GM12891 (cell line): Measurements from ENCODE around the gene OTOGL. TPM values are rescaled to one million over a fixed set of nuclear protein-coding genes. Genes with fewer than 3 reads are reported as not detected.

Experiments
- DNase-seq: peaks from one replicate; pipeline ENCODE4 v3.0.0; 2011; ENCODE audit warnings: low spot score; ENCODE audit not compliant: insufficient read length
- FAIRE-seq: peaks from 2 replicates; lab custom pipeline; 2011; peaks lifted over from hg19 to GRCh38; lab: Jason Lieb, UNC
- PAX5 ChIP-seq: IDR thresholded peaks from 2 replicates; pipeline ENCODE4 v1.6.1; 2011; ENCODE audit warnings: low read length, moderate library complexity, mild to moderate bottlenecking; ENCODE audit not compliant: insufficient read depth, severe bottlenecking
- POLR2A ChIP-seq: IDR thresholded peaks from 2 replicates; pipeline ENCODE4 v1.6.1; 2011; ENCODE audit warnings: low read depth, low read length, control low read depth
- POLR2AphosphoS5 ChIP-seq: IDR thresholded peaks from 2 replicates; pipeline ENCODE4 v1.6.1; 2011; ENCODE audit warnings: low read depth, low read length, control low read depth
- POU2F2 ChIP-seq: IDR thresholded peaks from 2 replicates; pipeline ENCODE4 v1.6.1; 2011; ENCODE audit warnings: low read depth, mild to moderate bottlenecking, control low read depth, low read length, moderate library complexity
- SPI1 ChIP-seq: IDR thresholded peaks from 2 replicates; pipeline ENCODE4 v1.6.1; 2011; ENCODE audit warnings: low read depth, low read length, control low read depth
- TAF1 ChIP-seq: IDR thresholded peaks from 2 replicates; pipeline ENCODE4 v1.6.1; 2011; ENCODE audit warnings: low read depth, low read length, control low read depth
- polyA plus RNA-seq: library from polyadenylated mRNA; unstranded; fragments of >200 nt; gene quantifications from one replicate; pipeline ENCODE4 v1.2.1, GENCODE V29; 2012; ENCODE audit warnings: low read depth, missing spikeins, inconsistent platforms; ENCODE audit not compliant: missing spikeins

The OTOGL gene
- polyA plus RNA-seq: 0.09 TPM

GRCh38 chr12:80099259-80099658 is at the start of gene OTOGL:
TSS of gene OTOGL (plus strand) at chr12:80099537. CDS start at chr12:80209432, 109,895 bp downstream.
- no peak for FAIRE-seq
- DNase-seq: no peak
- TF ChIP-seq SPI1 (no peak), TAF1 (no peak), POLR2AphosphoS5 (no peak), POU2F2 (no peak), PAX5 (no peak)

GRCh38 chr12:80050236-80050635 is 49.1 kb upstream of the OTOGL start:
- FAIRE-seq: no peak
- no peak for TF ChIP-seq POLR2A
- TF ChIP-seq TAF1: no peak
- TF ChIP-seq POU2F2: no peak
- TF ChIP-seq POLR2AphosphoS5: no peak
- no peak for TF ChIP-seq PAX5
- TF ChIP-seq SPI1: no peak

DNA sequence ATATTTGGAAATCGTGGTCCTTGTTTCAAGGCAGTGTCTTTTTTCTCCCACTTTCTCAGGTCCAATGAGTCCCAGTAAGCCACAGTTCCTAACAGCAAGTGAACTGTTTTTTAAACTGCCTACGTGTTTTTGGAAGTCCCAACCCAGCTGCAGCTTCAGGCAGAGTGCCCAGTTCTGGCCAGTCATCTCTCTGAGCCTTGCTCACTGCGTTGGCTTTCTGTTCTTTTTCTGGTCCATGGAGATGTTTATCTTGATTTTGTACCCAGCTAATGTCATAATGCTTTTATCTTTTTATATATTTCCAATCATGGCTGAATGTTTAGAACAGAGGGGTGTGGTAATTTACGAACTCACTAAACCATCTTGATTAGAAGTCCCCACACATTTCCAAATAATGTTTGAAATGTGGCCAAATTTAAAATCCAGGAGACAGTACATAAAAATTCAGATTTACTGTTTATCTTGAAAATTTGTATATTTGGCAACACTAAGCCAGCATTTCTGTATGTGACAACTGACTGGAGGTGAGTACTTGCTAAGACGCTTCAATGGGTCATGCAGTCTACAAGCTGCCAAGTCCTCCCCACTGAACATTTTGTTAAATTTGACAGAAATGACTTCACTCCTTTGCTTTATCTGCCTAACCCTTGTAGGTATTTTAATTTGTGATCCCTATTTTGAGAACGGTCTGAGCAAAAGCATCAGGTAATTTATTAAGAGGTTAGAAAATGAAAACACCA is 46.1 kb upstream of the OTOGL start:
- DNase-seq (no peak), FAIRE-seq (no peak)
- TF ChIP-seq SPI1 (no peak), POLR2AphosphoS5 (no peak), POU2F2 (no peak)

More at GRCh38 chr12:80050236-80050635, 49.1 kb upstream of the OTOGL start:
- no peak for DNase-seq

GRCh38 chr12:80056232-80056631 is 43.1 kb upstream of the OTOGL start:
- FAIRE-seq (no peak), DNase-seq (no peak)
- TF ChIP-seq POU2F2 (no peak), POLR2A (no peak), SPI1 (no peak), POLR2AphosphoS5 (no peak), TAF1 (no peak), PAX5 (no peak)

- TF ChIP-seq POLR2A (no peak), PAX5 (no peak), POLR2AphosphoS5 (no peak), POU2F2 (no peak), TAF1 (no peak), SPI1 (no peak)
- FAIRE-seq (no peak), DNase-seq (no peak)
Observed at GRCh38 chr12:80056845-80057244, 42.5 kb upstream of the OTOGL start.

DNA sequence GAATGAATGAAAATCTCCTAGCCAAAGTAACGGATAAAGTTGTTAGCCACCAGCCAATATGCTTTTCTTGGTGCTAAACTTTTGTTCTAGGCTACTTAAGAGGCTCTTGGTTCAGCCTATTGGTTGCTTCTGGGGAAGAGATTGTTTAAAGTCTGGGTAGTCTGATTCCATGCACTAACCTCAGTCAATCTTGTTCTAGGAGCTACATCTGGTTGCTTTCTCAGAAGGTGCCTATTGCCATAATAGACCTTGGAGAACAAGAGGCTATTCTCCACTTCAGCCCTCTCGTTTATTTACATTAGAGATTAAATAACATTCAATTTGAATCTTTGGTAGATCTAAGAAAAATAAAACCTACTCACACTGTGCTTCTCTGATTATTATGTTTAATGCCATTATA is 40.8 kb upstream of the OTOGL start:
- no peak for DNase-seq
- no peak for FAIRE-seq
- TF ChIP-seq POLR2A: no peak
- TF ChIP-seq SPI1: no peak
- no peak for TF ChIP-seq POU2F2
- TF ChIP-seq POLR2AphosphoS5: no peak
- no peak for TF ChIP-seq TAF1
- TF ChIP-seq PAX5: no peak

DNA sequence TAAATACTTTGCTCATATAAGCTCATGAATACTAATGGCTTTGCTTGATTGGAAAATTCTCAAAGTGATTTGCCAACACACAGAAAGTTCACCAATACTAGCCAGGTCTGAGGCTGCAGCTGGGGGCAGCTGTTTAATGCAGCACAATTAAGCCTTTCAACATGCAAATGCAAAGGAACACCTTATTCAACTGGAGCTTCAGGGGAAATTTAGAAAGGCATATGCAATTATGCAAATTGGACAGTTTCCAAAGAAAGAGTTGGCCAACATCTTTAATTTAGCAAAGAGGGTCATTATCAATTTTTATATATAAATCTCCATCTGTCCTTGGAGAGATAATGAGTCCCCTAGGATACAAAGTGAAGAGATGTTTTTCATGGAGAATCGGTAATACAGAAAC is 40.2 kb upstream of the OTOGL start:
- FAIRE-seq (no peak), DNase-seq (no peak)
- TF ChIP-seq POLR2A (no peak), POLR2AphosphoS5 (no peak), TAF1 (no peak), PAX5 (no peak), POU2F2 (no peak), SPI1 (no peak)

- DNase-seq: no peak
- no peak for FAIRE-seq
- no peak for TF ChIP-seq TAF1
- no peak for TF ChIP-seq POLR2A
- TF ChIP-seq POLR2AphosphoS5: no peak
- TF ChIP-seq SPI1: no peak
- TF ChIP-seq PAX5: no peak
- TF ChIP-seq POU2F2: no peak
Observed at GRCh38 chr12:80059875-80060274, 39.5 kb upstream of the OTOGL start.

DNA sequence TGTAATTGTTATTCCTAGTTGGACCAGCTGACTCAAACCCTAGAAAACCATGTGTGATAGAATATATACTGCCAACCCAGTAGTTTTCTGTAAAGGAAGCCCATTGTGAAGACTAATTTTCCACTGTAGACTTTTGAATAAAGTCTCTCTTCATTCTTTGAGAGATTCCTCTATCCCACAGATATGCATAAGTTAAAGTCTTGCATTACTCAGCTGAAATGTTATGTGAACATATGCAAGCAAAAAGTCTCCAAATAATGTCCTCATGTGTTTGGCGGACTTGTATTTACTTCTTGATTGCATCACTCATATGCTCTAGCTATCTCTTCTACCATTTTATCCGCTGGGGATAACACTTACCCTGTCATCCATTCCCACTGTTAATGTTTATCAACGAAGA is 35.1 kb upstream of the OTOGL start:
- DNase-seq (no peak), FAIRE-seq (no peak)
- TF ChIP-seq POU2F2 (no peak), POLR2A (no peak), SPI1 (no peak), TAF1 (no peak), POLR2AphosphoS5 (no peak), PAX5 (no peak)
